HepG2 (cell line): ENCODE results near the gene ARHGAP45. TPM values are rescaled to one million over a fixed set of nuclear protein-coding genes. Genes with fewer than 3 reads are reported as not detected.

Source experiments
- ASH2L ChIP-seq: fragments of 300-600, 200-600 bp; sonication (generic); IDR thresholded peaks from 2 replicates; pipeline ENCODE4 v1.7.0; 2017; ENCODE audit warnings: low read depth, mild to moderate bottlenecking, moderate library complexity, mixed read lengths, low read length; ENCODE audit not compliant: insufficient read length
- BRF2 ChIP-seq: sonication (generic); formaldehyde crosslinking; IDR thresholded peaks from 2 replicates; pipeline ENCODE4 v1.8.1; 2022; ENCODE audit warnings: mild to moderate bottlenecking, missing genetic modification reagents
- CEBPB ChIP-seq: IDR thresholded peaks from 2 replicates; pipeline ENCODE4 v1.6.1; 2011; ENCODE audit warnings: low read depth, low read length, improper control_type of control experiment, borderline replicate concordance
- FUBP1 ChIP-seq: sonication (generic); formaldehyde crosslinking; IDR thresholded peaks from 2 replicates; pipeline ENCODE4 v1.5.1; 2020; ENCODE audit warnings: missing genetic modification reagents, mild to moderate bottlenecking, borderline replicate concordance
- MXD4 ChIP-seq: IDR thresholded peaks from 2 replicates; pipeline ENCODE4 v1.6.1; 2016; ENCODE audit warnings: mild to moderate bottlenecking, missing biosample characterization, missing genetic modification reagents
- MYC ChIP-seq: sonication (generic); formaldehyde crosslinking; IDR thresholded peaks from 2 replicates; pipeline ENCODE4 v1.9.0; 2021; ENCODE audit warnings: missing genetic modification reagents, borderline replicate concordance
- PHB2 ChIP-seq: fragments of 450-650 bp; IDR thresholded peaks from 2 replicates; pipeline ENCODE4 v1.6.1; 2018; ENCODE audit not compliant: partially characterized antibody
- PRDM15 ChIP-seq: sonication (generic); formaldehyde crosslinking; IDR thresholded peaks from 2 replicates; pipeline ENCODE4 v1.4.0; 2020; ENCODE audit warnings: missing genetic modification reagents
- RFX3 ChIP-seq: IDR thresholded peaks from 2 replicates; pipeline ENCODE4 v1.6.1; 2016; ENCODE audit warnings: missing biosample characterization, missing genetic modification reagents
- RXRA ChIP-seq: sonication (generic); formaldehyde crosslinking; IDR thresholded peaks from 2 replicates; pipeline ENCODE4 v1.5.1; 2020; ENCODE audit warnings: missing genetic modification reagents
- SMAD1 ChIP-seq: sonication (generic); formaldehyde crosslinking; IDR thresholded peaks from 2 replicates; pipeline ENCODE4 v1.4.0; 2020; ENCODE audit warnings: missing genetic modification reagents, low read depth, mild to moderate bottlenecking, borderline replicate concordance
- SMARCC2 ChIP-seq: fragments of 450-650 bp; IDR thresholded peaks from 2 replicates; pipeline ENCODE4 v1.6.1; 2017; ENCODE audit warnings: antibody characterized with exemption, mild to moderate bottlenecking
- SP2 ChIP-seq: sonication (generic); formaldehyde crosslinking; IDR thresholded peaks from 2 replicates; pipeline ENCODE4 v1.5.1; 2020; ENCODE audit warnings: mild to moderate bottlenecking, missing genetic modification reagents
- TCF7 ChIP-seq: sonication (generic); IDR thresholded peaks from 2 replicates; pipeline ENCODE4 v1.6.1; 2016; ENCODE audit warnings: antibody characterized with exemption, low read depth
- TFDP2 ChIP-seq: sonication (generic); formaldehyde crosslinking; IDR thresholded peaks from 2 replicates; pipeline ENCODE4 v1.4.0; 2020; ENCODE audit warnings: missing genetic modification reagents
- TMF1 ChIP-seq: sonication (generic); formaldehyde crosslinking; IDR thresholded peaks from 2 replicates; pipeline ENCODE4 v1.8.1; 2022; ENCODE audit warnings: low read depth, missing genetic modification reagents
- TRIM24 ChIP-seq: sonication (generic); formaldehyde crosslinking; IDR thresholded peaks from 2 replicates; pipeline ENCODE4 v1.8.0; 2022; ENCODE audit warnings: mild to moderate bottlenecking, missing genetic modification reagents
- ZNF230 ChIP-seq: sonication (generic); formaldehyde crosslinking; IDR thresholded peaks from 2 replicates; pipeline ENCODE4 v1.4.0; 2020; ENCODE audit warnings: mild to moderate bottlenecking, missing genetic modification reagents
- ZNF263 ChIP-seq: sonication (generic); formaldehyde crosslinking; IDR thresholded peaks from 2 replicates; pipeline ENCODE4 v1.4.0; 2020; ENCODE audit warnings: missing genetic modification reagents
- ZNF468 ChIP-seq: sonication (generic); formaldehyde crosslinking; IDR thresholded peaks from 2 replicates; pipeline ENCODE4 v1.8.0; 2022; ENCODE audit warnings: mild to moderate bottlenecking, moderate library complexity, missing genetic modification reagents
- ZNF781 ChIP-seq: sonication (generic); formaldehyde crosslinking; IDR thresholded peaks from 2 replicates; pipeline ENCODE4 v1.5.1; 2020; ENCODE audit warnings: borderline replicate concordance, mild to moderate bottlenecking, missing genetic modification reagents; ENCODE audit errors: not compliant biosample characterization
- ZNF850 ChIP-seq: sonication (generic); formaldehyde crosslinking; conservative IDR thresholded peaks from 2 replicates; pipeline ENCODE4 v1.9.0; 2021; ENCODE audit warnings: mild to moderate bottlenecking, missing genetic modification reagents
- polyA plus RNA-seq, 8 experiments: library from polyadenylated mRNA; depleted of rRNA in 3 of 8; stranded (reverse) in 7 of 8; unstranded in 1 of 8; fragments of >200 nt; fragmentation: Illumina TruSeq in 4 of 8; extraction: Trizol in 4 of 8; gene quantifications; 2 replicates each; pipeline versions ENCODE4 v1.2.1 to v1.2.3, GENCODE V29; 2011 to 2016; ENCODE audit warnings: low read depth in 4 of 8, missing spikeins in 1 of 8, mixed read lengths in 1 of 8; ENCODE audit not compliant: insufficient read depth in 1 of 8
- total RNA-seq, 5 experiments: library from RNA; depleted of rRNA; stranded (reverse); fragments of >200 nt; fragmentation: Illumina TruSeq; extraction: Trizol; gene quantifications; 2 replicates each; pipeline ENCODE4 v1.2.3, GENCODE V29; 2016; ENCODE audit warnings: low read depth in 1 of 5

ARHGAP45 gene
- total and polyA plus RNA-seq, 2 of the 13 experiments (the other 11 are each of a cell fraction or from before 2014, with no cell fraction given) = 0.84 to 32.0 TPM

GRCh38 chr19:1098177-1099051 lies 31.4 kb downstream of the ARHGAP45 start (continued):
- TF ChIP-seq ZNF263 (CRISPR knock-in tag) (no peak), SMARCC2 (no peak), SMAD1 (CRISPR knock-in tag) (no peak), ZNF850 (no peak), MYC (CRISPR knock-in tag) (peak; percentile 98), CEBPB (no peak), TCF7 (peak; percentile 44; the same call in 1 of the 2 replicates), TRIM24 (CRISPR knock-in tag) (peak; percentile 72; the same call in 1 of the 2 replicates), FUBP1 (CRISPR knock-in tag) (no peak), PHB2 (no peak), ZNF468 (CRISPR knock-in tag) (no peak), TMF1 (CRISPR knock-in tag) (0 out of 2 replicates have a peak, but pooled peaks have one; percentile 45), ZNF230 (peak; percentile 89), SP2 (CRISPR knock-in tag) (no peak; the same call in 1 of the 2 replicates), ZNF781 (no peak), BRF2 (CRISPR knock-in tag) (peak; percentile 74; the same call in 1 of the 2 replicates), MXD4 (peak; percentile 43; the same call in 1 of the 2 replicates), ASH2L (peak; percentile 75), PRDM15 (CRISPR knock-in tag) (peak; percentile 63; the same call in 1 of the 2 replicates), RFX3 (CRISPR knock-in tag) (no peak), TFDP2 (no peak), RXRA (CRISPR knock-in tag) (no peak; the same call in none of the 2 replicates)
